Testis (tissue), 3 donors: Measurements from ENCODE around the gene JAKMIP1. TPM values are rescaled to one million over a fixed set of nuclear protein-coding genes. Genes with fewer than 3 reads are reported as not detected.

Source experiments
- DNase-seq: peaks from one replicate; pipeline ENCODE4 v3.0.0-alpha.2; 2019
- H3K27ac ChIP-seq, 2 donors: fragments of 200-600 bp; sonication (generic); one replicate each; pipeline ENCODE4 v1.5.1; 2019
- H3K27me3 ChIP-seq: fragments of 200-600 bp; sonication (generic); one replicate; pipeline ENCODE4 v1.5.1; 2019
- H3K36me3 ChIP-seq: fragments of 200-600 bp; sonication (generic); one replicate; pipeline ENCODE4 v1.5.1; 2017; ENCODE audit warnings: low read depth; ENCODE audit errors: missing control alignments
- H3K4me1 ChIP-seq: fragments of 200-600 bp; sonication (generic); one replicate; pipeline ENCODE4 v1.5.1; 2019
- H3K4me3 ChIP-seq, 2 donors: fragments of 200-600 bp; sonication (generic); one replicate each; pipeline ENCODE4 v1.5.1; 2017 to 2019
- H3K9me3 ChIP-seq: fragments of 200-600 bp; sonication (generic); one replicate; pipeline ENCODE4 v1.5.1; 2017
- CTCF ChIP-seq, 3 experiments: fragments of 450-650 bp in 2 of 3; fragments of 200-600 bp in 1 of 3; sonication (generic) in 1 of 3; IDR thresholded peaks; one replicate each; pipeline ENCODE4 v1.5.1; 2016 to 2019; ENCODE audit warnings: antibody characterized with exemption in 3 of 3, mild to moderate bottlenecking in 2 of 3, moderate library complexity in 1 of 3
- POLR2A ChIP-seq: fragments of 450-650 bp; IDR thresholded peaks from one replicate; pipeline ENCODE4 v1.6.1; 2017; ENCODE audit warnings: antibody characterized with exemption, mild to moderate bottlenecking, moderate library complexity
- WGBS, 2 donors: methylation state at CpG; one replicate each; pipeline ENCODE4 v1.1.5; 2018; 5-methylcytosine and 5-hydroxymethylcytosine counted together
- intact Hi-C: fragments of 100-400 bp; cut with DNase I; formaldehyde crosslinking; loops from one replicate; pipeline ENCODE4 v1.15.1; 2023; ENCODE audit warnings: low total_unique reads
- polyA plus RNA-seq: library from polyadenylated mRNA; stranded (reverse); fragments of 350-450 nt; fragmentation: Illumina TruSeq; extraction: RNeasy Lipid Tissue Mini Kit (QIAGEN cat#74804); gene quantifications from one replicate; pipeline ENCODE4 v1.2.3, GENCODE V29; 2014; ENCODE audit warnings: low read depth, low replicate concordance; ENCODE audit not compliant: insufficient read depth
- total RNA-seq, 2 donors: library from RNA; depleted of rRNA; stranded (reverse); fragments of >200 nt; gene quantifications; one replicate each; pipeline ENCODE4 v1.2.3, GENCODE V29; 2016

The JAKMIP1 gene
- total and polyA plus RNA-seq, 3 donors from 2014 or later = 10.7 to 18.1 (median 15.2) TPM

DNA sequence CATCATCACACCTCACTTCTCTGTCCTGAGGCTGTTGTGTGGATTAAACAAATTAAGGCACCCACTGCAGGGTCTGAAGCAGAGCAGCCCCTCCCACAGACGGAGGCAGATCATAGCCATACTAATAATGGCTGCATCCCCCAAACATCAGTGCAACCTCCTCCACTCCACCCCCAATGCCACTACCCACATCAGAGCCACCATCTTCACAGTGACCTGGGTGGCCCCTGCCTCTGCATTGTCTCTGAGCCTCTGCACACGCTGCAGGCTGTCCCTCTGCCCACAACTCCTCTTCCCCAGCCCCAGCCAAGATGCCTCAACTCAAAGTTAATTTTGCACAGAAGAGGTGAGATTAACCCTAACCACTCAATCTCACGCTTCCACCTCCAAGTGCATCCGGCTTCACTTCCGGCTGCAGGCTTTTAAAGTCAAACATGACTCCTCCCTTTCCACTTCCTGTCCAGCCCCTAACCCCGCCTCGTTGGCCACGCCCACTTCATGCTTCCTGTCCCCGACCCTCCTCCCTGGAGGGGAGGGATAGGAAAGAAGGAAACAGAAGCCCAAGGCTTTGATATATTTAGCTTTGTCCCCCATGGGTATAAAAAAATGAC lies 22.7 kb downstream of the JAKMIP1 start:
- WGBS, 2 donors = 47 to 60% methylated on average over 8 of the region's 9 CpGs

GRCh38 chr4:6175426-6175825 lies 24.9 kb downstream of the JAKMIP1 start:
- intact Hi-C loops = no loop called here

More for the DNA sequence above, 22.7 kb downstream of the JAKMIP1 start:
- Histone ChIP-seq H3K27ac (no peak overlapping the region), H3K4me1 (no peaks in the 10 kb centered on the region), H3K9me3 (no peaks in the 10 kb centered on the region), H3K4me3 (no peak overlapping the region), H3K36me3 (no peaks in the 10 kb centered on the region), H3K27me3 (no peaks in the 10 kb centered on the region)
- peak; percentile 64 for DNase-seq
- intact Hi-C loops = no loop called here
- TF ChIP-seq POLR2A (no peak), CTCF (IDR thresholded peaks at IDR 0.05) (no peak)

DNA sequence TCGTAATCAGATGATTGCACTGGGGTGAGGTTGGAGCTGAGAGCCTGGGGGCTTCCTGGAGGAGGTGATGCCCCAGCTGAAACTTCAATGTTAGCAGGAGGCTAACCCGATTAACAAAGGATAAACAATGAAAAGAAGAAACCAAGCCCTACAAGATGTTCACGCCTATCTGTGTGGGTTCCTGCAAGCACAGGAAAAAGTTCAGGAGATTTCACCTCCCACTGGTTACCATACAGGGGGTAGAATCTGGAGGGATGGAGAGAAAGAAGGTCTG lies 27.5 kb downstream of the JAKMIP1 start:
- TF ChIP-seq CTCF (IDR thresholded peaks at IDR 0.05) (no peak), POLR2A (no peak)
- no peak for DNase-seq
- Histone ChIP-seq H3K4me3 (no peak overlapping the region), H3K9me3 (no peaks in the 10 kb centered on the region), H3K36me3 (no peaks in the 10 kb centered on the region), H3K27ac (no peak overlapping the region), H3K4me1 (no peaks in the 10 kb centered on the region), H3K27me3 (no peaks in the 10 kb centered on the region)
- intact Hi-C loops = no loop called here
- 85% methylated on average over 3 of the region's 3 CpGs for WGBS, 2 donors

More at GRCh38 chr4:6175426-6175825, 24.9 kb downstream of the JAKMIP1 start:
- Histone ChIP-seq H3K27me3 (no peaks in the 10 kb centered on the region), H3K4me1 (no peaks in the 10 kb centered on the region), H3K27ac (no peak overlapping the region), H3K9me3 (no peaks in the 10 kb centered on the region), H3K4me3 (no peak overlapping the region), H3K36me3 (no peaks in the 10 kb centered on the region)
- 90 to 92% methylated on average over 5 of the region's 5 CpGs for WGBS, 2 donors
- TF ChIP-seq CTCF (IDR thresholded peaks at IDR 0.05) (no peak), POLR2A (no peak)
- no peak for DNase-seq

DNA sequence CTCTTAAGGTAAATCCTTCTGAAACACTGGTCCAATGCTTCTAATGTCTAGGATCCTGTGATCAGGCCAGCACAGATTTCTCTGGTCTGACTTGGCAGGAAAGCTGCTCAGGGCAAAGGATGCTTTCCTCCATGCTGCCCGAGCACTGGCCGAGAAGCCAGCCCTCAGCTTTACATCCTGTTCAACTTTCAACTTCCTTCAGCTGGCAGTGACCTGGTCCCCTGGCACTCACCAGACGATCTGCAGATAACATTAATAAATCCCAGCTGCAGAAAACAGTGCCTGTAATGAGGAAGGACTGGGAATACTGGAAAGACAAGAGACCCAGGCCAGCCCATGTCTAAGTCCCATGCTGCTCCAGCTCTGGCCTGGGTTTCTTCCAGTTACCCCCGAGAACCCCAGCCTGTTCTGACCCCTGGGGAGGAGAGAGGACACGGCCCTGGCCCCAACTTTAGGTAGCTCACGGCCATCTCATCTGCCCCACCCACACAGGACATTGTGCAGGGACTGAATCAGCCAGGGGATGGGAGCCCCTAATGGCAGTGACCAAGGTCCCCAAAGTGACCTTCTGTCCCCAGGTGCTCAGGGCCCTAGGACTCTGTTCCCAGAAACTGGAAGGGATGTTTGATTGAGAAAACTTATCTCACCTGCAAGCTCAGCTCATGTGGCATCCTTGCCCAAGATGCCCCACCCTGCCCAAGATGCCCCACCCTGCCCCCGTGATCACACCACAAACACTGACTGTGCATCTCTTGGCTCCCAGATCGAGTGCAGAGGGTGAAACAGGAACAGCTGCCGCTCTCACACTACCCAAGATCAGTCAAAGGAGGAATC lies 28.0 kb downstream of the JAKMIP1 start:
- no peak overlapping the region for H3K4me3 ChIP-seq
- no peak overlapping the region for H3K27ac ChIP-seq
- WGBS, 2 donors = 57 to 58% methylated on average over 9 of the region's 9 CpGs
- no peaks in the 10 kb centered on the region for H3K4me1 ChIP-seq
- intact Hi-C loops = no loop called here
- DNase-seq = no peak
- H3K36me3 ChIP-seq = no peaks in the 10 kb centered on the region
- no peak for TF ChIP-seq CTCF (IDR thresholded peaks at IDR 0.05)
- no peak for TF ChIP-seq POLR2A
- H3K9me3 ChIP-seq = no peaks in the 10 kb centered on the region
- H3K27me3 ChIP-seq = no peaks in the 10 kb centered on the region
